ENCODE measurements around the gene AGFG1.
"Not testable (repeated sequence)": the region's sequence is repeated elsewhere in the genome, so short reads cannot be mapped to it uniquely, and the experiment has no call there.

Gene AGFG1

DNA sequence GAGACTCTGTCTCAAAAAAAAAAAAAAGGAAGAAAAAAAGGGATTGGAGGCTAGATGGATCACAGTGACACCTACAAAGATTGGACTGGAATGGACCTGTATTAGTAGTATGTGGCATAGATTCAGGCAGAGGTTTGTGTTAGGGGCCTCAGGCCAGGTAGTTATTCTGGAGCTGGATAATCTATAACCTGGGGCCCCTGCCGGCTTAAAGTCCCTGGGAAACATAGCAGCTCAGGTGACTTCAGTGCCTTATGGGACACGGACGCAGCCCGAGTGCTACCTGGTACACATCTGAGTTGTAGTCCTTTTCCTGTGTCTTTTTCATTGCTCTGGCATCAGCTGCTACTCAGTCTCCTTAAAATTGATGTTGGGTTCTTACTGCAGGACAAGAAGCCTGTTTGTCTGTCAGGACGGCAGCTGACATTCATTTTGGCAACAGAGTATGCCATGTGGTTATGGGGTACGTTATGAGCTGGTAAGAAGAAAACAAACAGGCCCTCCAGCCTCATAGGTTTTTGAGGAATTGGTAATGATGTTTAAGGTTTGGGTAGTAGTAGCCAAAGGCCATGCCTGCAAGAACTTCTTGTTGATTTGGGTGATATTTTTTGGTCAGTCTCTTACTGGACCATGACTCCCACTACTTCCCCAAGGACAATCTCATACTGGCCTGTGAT, 27.8 kb downstream of the AGFG1 start:
- no peak for DNase-seq

DNA sequence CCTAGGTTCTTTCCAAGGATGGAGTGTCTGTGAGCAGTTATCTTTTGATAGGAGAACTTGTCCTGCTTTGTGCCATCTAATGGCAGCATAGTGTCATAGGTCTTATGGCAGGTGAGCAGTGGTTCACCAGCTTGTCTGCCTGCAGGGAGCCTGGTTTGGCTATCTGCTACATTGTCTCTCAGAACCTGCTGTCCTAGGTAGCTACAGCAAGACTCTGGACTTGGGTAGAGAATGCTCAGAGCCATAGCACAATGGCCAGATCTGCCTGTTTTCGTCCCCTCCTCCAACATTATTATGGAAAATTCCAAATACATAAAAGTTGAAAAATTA, 28.3 kb downstream of the AGFG1 start:
- DNase-seq: no peak

DNA sequence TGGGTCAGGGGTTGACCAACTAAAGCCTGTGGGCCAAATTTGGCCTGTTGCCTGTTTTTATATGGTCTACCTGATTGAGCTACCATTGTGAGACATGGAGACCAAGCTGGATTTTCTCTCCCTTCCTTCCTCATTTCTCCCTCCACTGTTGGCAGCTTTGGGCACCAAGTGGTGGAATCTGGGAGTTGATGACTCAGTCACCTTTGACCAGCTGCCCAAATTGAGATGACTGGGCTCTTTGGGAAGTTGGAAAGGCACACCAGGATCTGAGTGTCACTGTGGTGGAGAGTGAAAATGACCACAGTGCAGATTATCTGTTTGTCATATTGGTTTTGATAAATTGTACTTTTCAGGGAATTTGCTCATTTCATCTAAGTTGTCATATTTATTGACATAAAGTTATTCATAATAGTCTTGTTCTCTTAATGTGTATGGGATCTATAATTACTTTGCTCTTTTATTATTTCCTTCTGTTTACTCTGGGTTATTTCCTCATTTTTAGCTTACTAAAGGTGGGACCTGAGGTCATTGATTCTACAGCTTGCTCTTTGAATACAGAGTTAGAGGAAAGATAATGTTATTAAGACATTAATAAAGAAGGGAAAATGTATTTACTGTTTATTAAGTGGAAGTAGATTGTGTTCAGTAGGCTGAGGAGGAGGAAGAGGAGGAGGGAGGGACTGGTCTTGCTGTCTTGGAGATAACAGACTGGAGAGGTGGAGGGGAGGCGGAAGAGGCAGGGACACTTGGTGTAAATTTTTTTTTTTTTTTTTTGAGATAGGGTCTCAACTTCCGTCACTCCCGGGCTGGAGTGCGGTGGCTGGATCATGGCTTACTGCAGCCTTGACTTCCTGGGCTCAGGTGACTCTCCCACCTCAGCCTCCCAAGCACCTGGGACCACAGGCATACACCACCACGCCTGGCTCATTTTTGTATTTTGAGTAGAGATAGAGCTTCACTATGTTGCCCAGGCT, 31.8 kb downstream of the AGFG1 start:
- no peak for DNase-seq

DNA sequence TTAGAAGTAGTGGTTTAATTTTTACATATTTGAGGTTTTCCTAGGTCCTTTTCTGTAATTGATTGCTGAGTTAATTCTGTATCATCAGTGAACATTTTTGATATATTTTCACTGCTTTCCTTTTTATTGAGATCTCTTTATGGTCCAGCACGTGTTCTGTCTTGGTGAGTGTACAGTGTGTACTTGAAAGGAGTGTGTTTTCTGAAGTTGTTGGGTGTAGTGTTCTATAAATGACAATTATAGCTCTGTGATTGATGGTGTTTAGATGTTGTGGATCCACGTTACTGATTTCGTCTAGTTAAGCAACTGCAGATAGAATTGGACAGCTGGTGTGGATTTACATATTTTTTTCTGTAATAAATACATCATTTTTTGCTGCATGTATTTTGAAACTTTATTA, 32.7 kb downstream of the AGFG1 start:
- DNase-seq: no peak

DNA sequence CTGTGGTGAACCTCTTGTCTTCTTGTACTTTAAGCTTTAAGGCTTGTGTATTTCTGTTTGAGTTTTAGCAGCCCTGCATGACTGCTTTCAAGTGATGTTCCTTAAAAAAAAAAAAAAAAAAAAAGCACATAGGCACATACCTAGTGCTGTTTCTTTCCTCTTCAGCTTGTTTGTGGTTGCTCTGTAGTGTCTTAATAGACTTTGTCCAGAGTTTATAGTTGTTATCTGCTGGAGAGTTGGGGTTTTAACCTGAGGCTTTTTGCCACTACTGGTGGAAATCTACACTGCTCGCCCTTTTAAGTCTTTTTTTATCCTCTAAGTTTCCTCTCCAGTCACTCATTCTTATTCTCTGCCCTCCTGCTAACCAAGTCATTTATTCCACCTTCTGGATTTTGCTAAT, 34.5 kb downstream of the AGFG1 start:
- no peak for DNase-seq

DNA sequence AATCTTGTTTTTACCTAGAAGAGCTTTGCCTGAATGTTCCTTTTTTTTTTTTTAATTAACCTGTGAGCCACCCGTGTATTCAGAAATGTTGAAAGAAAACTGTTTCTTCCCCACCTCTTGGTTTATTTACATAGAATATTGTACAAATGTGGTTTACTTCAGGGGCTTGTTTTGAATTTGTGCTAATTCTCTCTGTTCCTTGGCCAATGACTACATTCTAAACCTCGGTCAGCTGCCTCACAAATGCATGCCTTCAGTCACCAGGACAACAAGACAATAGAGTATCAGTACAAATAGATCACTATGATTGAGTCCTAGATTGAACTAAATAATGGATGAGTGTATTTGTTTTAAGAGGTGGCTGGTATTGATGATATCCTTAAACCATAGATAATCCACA, 36.0 kb downstream of the AGFG1 start:
- no peak for DNase-seq

DNA sequence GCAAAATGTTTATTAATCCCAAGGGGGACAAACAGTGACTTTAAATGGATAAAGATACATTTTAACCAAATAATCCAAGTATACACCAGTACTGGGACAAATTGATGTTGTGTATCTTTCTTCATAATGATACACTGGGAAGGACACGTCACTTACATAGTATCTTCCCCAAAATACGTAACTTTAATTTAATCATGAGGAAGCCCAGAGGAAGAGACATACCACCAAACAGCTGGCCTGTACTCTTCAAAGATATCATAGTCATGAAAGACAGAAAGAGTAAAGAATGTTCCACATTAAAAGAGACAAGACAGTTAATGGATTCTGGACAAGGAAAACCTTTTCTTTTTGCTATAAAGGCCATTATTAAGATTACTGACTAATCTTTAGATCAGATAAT, 37.1 kb downstream of the AGFG1 start:
- no peak for DNase-seq

DNA sequence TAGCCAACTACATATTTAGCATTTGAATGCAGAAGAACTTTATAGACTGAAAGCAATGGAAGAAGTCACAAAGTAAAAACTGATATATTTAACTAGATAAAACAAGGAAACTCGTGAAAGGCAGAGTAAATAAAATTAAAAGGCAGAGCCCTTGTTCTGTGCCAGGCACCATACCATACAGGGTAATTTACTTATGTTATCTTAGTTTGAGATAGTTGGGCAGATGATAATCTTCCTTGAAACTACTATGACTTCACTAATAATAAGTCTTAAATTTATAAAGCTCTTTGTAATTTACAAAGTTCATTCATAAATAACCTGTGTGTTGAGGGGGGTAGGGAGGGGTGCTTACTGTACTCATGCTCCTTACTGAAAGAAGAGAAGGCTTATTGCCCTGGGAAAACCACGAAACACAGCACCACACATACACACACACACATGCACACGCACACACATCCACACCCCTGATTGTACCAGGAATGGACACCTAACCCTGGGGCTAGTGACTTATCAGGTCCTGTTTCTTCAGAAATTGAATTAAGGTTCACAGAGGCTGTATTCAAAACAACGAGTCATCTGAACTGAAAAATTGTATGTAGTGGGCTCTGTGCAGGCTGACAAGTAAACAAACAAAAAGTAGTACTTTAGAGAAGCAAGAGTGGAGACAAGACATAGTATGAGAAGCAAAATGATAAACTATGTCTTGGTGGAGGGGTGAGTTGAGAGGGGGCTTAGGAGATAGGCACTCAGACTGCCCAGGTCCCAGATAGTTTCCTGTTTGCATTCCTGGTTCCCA, 38.1 kb downstream of the AGFG1 start:
- DNase-seq: no peak

DNA sequence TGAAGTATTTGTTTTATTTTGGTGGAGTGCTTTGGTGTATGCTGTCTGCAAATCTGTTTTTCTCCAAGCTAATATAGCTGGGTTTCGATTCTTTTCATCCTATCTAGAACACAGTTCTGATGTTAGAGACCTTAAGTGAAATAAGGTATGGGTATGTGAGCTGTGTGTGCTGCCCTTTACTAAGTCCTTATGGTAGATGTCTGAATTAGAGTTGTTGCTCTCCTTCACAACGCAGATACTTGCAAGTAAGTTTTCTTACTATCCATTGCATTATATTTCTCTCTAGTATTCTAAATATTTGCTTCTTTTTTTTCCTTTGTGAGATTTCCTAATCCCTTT, 38.6 kb downstream of the AGFG1 start:
- no peak for DNase-seq

DNA sequence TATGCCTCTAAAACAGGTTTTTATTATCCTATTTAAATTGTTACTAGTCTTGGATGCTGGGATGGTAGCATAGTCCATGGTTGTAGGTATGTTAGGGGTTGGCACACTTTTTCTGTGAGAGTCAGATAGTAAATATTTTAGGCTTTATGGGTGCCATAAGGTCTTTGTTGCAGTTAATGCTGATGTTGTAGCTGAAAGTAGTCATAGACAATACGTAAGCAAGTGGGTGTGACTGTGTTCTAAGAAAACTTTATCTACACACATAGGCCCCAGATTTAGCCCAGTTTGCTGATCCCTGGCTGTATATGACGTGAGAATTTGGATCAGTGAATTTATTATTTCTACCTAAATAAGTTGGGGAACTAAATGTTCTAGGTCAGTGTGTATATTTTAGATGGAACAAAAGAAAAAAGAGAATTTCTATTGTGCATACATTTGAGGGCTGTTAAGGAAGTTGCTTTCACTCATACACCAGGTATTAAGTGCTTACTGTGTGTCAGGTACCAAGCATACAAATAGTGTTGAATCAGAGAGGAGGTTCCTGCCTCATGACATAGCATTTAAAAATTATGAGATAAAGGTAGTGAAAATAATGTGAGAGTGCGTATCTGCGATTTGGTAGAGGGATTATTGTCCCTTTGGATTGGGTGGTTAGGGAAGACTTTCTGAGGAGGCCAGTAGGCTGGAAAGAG, 39.4 kb downstream of the AGFG1 start:
- no peak for DNase-seq

DNA sequence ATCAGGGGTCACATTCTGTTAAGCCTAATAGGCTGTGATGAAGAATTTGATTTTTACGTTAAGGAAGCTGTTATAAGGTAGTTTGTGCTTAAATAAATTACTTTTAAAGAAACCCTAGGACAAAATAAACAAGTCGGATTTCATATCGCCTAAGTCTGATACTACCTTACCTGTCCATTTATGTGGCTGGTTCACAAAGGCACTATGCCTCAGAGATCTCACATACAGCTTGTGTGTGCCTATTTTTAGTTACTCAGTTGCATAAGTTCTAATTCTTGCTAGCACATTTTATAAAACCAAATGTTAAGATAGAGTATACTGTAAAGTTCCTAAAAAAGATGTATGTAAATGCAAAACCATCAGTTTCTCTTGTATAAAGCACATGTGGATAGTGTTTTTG, 40.0 kb downstream of the AGFG1 start:
- DNase-seq: no peak

DNA sequence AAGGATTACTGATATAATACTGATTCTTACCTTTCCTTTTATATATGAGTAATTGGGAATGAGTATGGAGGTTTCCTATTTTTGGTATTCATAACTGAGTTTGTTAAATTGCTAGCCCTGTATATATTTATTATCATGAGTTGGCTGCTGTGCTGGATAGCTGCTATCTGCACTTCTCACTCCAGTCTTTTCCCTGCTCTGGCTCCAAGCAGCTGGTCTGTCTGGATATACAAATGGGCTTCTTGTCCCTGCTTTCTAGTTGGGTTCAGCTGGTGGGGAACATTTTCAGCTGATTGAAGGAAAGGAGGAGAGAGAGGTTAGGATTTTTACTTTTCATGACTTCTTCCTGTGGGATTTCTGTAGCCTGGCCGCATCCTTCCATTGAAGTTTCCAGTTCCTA, 41.2 kb downstream of the AGFG1 start:
- DNase-seq: no peak

DNA sequence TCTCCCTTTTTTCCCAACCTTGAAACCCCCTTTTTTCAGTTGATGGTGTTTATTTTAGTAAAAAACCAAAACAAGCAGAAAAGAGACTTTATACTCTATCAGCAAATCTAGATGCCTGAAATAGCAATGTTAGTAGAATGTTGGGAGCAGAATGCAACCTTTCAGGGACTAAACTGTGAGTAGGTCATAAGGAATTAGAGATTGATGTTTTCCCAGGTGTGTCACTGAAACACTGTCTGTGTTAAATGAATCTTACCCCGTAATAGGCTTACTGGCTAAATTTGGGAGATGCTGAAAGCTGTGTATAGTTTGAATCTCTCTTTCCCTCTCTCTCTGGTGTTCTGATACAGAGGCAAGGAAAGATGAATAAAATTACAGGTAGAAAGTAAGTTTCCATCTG, 43.8 kb downstream of the AGFG1 start:
- no peak for DNase-seq

DNA sequence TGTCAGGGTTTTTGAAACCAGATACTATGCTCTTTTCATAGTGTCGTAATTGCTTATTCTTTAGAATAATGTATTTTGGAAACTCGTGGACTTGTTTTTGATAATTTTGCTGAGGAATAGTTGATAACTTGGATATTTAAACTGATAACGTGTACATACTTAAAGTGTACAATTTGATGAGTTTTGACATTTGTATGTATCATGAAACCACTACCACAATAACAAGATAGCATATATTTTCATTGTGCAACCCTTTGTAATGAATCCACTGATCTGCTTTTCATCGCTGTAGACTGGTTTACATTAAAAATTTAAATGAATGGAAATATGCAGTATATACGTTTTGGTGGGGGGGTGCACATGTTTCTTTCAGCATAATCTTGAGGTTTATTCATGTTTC, 45.8 kb downstream of the AGFG1 start:
- DNase-seq: no peak

DNA sequence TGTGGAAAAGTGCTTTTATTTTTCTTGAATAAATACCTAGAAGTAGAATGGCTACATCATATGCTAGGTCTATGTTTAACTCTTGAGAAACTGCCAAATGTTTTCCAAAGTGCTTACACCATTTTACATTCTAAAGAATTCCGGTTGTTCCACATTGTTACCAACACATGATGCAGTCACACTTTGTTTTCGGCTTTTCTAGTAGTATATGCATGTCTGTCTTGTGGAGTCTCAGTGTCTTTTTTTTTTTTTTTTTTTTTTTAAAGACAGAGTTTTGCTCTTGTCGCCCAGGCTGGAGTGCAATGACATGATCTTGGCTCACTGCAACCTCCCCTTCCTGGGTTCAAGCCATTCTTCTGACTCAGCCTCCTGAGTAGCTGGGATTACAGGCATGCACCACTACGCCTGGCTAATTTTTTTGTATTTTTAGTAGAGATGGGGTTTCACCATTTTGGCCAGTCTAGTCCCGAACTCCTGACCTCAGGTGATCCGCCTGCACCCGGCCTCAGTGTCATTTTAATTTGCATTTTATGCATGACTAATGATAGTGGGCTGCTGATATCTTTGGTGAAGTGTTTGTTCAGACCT, 46.4 kb downstream of the AGFG1 start:
- DNase-seq: not testable (repeated sequence)

DNA sequence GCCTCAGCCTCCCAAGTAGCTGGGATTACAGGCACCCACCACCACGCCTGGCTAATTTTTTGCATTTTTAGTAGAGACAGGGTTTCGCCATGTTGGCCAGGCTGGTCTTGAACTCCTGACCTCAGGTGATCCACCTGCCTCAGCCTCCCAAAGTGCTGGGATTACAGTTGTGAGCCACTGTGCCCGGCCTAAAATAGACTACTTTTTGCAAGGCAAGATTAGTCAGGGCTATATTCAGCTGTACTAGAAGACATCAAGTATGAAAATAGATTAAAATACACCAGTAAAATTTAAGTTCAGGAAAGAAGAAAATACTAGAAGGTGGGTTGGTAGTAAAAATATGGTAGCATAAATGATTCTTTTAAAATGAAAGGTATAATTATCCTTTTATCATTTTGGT, 49.2 kb downstream of the AGFG1 start:
- not testable (repeated sequence) for DNase-seq

DNA sequence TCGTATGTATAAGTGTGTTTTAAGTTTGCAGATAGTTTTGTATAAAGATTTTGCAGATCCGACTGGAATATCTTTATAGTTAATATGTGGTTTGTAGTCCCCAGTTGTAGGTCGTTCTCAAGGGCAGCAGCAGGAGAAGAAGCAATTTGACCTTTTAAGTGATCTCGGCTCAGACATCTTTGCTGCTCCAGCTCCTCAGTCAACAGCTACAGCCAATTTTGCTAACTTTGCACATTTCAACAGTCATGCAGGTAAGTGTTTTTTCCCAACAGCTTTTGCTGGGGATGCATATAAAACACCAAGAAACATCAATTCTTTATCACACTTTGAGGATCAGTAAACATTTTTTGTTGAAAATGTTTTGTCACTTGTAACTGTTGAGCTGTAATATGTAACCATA, 52.7 kb downstream of the AGFG1 start:
- DNase-seq: no peak

DNA sequence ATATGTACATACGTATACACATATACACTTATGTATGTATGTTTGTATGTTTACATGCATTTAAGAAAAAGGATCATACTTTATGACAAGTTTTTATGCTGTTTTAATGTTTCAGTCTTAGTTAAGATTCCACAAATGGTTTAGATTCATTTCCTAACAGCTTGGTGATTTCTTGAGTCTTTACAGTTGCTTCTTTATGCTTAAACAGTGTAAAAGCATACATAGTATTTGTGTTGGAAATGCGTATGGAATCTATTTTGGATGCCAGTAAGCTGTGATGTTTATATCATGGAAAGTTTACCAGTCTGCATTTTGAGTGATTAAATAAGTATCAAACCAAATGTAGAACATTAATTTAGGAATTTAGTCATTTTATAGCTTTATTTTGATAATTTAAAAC, 55.4 kb downstream of the AGFG1 start:
- DNase-seq: no peak

DNA sequence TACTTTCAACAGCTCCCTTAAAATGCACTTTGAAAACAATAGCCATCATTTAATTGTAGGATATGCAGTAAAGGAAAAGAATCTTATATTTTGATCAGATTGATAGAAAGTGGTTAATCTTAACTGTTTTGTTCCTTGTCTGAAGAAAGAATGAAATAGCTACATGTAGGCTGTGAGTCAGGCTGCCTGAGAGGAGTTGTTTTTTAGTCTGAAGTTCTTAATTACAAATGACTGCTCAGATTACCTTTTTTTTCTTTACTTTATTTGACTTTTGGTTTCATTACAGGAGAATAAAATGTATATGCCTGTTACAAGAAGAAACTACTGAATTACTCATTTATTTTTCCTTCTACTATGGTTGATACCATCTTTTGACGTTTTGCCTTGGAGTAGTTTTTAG, 56.8 kb downstream of the AGFG1 start:
- DNase-seq: no peak

DNA sequence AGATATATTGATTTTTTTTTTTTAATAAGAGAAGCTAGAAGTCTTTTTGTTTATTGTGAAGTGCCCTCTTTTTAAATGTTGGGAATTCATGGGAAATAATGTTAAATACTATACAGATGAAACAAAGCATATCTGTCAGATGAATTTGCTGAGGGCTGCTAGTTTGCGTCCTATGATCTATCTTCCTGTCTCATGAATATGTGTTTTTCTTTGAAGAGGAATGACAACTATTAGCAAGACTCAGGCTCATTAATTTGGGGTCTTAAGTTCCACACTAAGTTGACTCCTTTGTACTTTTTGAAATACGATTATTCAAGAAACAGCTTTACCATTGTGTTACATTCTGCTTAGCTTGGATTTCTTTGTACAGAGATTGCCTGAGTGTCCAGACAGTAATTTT, 57.9 kb downstream of the AGFG1 start:
- no peak for DNase-seq

DNA sequence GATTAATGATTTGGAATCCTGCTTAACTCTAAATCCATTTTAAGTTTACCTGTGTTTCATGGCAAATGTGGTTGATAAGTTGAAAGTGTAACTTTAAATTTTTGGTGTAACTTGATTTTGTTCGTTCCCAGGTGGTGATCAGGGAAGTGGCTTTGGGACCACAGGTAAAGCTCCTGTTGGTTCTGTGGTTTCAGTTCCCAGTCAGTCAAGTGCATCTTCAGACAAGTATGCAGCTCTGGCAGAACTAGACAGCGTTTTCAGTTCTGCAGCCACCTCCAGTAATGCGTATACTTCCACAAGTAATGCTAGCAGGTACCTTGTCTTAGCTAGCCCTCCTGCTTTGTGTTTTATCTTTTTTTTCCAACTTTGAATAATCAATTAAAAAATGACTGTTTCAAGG, 62.8 kb downstream of the AGFG1 start:
- DNase-seq: no peak

DNA sequence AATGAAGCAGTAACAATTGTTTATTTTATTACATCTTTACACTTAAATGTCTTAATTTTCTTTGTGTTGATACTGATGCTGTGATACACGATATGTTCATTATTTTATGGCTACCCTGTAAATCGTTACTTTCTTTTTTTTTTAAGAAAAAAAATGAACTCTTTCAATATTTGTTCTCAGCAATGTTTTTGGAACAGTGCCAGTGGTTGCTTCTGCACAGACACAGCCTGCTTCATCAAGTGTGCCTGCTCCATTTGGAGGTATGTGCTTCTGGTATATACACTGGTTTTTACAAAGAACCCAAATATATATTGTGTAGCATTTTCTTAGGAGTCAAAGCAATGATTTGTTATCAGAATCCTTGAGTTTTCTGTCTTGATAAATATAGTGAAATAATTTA, 64.5 kb downstream of the AGFG1 start:
- DNase-seq: no peak

DNA sequence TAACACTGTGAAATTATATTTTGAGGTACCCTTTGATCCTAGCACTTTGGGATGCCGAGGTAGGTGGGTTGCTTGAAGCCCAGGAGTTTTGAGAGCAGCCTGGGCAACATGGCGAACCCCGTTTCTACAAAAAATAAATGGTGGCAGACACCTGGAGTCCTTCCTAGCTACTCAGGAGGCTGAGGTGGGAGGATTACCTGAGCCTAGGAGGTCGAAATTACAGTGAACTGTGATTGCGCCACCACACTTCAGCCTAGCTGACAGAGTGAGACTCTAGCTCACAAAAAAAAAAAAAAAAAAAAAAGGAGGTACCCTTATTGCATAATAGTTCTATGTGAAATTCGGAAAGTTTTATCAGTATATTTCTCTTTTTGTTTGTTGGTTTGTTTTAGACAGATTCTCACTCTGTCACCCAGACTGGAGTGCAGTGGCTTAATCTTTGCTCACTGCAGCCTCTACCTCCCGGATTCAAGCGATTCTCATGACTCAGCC, 67.6 kb downstream of the AGFG1 start:
- DNase-seq: no peak

Data from KG1 (cell line).